GM08714 (cell line): ENCODE measurements around the gene DNAH8.

ENCODE experiments used
- H3K4me3 ChIP-seq: fragments of 200-500 bp; sonication (Bioruptor generic); 2 replicates; pipeline ENCODE4 v1.5.1; 2014; ENCODE audit warnings: mild to moderate bottlenecking, low read length, inconsistent platforms
- ZNF274 ChIP-seq: IDR thresholded peaks from 2 replicates; pipeline ENCODE4 v1.6.1; 2012; ENCODE audit warnings: mild to moderate bottlenecking, low read depth, low read length

The DNAH8 gene

DNA sequence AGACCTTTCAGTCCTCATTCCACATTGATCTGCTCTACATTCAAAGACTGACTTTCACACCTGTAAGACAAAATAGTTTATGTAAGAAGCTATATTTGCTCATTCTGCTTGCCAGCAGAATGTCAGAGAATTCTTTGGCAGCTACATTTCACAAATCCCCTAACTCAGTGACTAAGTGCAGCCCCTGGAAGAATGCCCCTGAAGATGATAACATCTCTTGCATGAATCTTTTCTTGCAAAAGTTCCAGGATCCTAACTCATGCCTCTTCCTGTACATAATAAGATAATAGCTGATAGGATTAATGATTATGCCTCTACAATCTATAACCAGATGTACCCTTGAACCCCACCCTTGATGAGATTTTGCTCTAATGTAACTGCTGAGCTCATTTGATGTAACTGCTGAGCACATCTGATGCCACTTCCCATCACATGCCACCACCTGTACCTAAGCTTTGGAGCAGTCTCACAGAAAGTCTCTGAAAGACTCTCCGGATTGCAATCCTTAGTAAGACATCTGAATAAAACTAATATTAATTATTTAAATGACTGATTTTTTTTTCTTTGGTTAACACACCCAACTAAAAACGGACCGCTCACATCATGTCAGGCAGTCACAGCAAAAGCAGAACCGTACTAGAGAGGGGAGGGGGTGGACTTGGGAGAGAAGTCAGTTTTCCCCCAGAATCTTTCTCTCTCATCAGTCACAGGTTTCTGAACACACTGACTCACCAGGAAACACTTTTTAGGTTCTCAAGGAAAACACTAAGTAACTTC, 684 bp upstream of the DNAH8 start:
- TF ChIP-seq ZNF274 = no peak
- H3K4me3 ChIP-seq = no peak overlapping the region; the same call in 1 of the 2 replicates

DNA sequence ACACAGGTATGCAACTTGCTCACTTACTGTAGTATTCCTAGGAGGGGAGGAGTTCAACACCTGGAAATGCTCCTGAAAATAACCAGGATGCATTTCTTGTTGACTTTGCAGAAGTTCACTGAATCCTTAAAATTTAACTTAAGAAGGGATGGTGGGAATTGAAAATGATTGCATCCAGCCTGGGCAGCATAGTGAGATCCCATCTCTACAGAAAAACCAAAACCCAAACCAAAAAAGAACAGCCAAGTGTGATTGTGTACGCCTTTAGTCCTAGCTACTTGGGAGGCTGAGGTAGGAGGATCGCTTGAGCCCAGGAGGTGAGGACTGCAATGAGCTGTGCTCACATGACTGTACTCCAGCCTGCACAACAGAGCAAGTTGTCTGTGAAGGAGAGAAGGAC, 1.7 kb downstream of the DNAH8 start:
- TF ChIP-seq ZNF274 = no peak
- no peak overlapping the region for H3K4me3 ChIP-seq

DNA sequence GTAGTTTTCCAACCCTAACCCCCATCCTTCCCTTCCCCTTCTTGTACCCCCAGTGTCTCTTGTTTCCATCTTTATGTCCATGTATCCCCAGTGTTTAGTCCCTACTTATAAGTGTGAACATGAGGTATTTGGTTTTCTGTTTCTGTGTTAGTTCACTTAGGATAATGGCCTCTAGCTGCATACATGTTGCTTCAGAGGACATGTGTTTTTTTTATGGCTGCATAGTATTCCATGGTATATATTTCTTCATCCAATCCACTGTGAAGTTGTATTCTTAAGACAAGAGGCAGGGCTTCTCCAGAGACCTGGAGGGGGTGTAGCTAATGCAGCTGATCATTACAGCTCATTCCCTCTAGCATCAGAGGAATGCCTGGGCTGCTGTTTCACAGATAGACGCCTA, 4.2 kb downstream of the DNAH8 start:
- no peak overlapping the region for H3K4me3 ChIP-seq
- no peak for TF ChIP-seq ZNF274

DNA sequence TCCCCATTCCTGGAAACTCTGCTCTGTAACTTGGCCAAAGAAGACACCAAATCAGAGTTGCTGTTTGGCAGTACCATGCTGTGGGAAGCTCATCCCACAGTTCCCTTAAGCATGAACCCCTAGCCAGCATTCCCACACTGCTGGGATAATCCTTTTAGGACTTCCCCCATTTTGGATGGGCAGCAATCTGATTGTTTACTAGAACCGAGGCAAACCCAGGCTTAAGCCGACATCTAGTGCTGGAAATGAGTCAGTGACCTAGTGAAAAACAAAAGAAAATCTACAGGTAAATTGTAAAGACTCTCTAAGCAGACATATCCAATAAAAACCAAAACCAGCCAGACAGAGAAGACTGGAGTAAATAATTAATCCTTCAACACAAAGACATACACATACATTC, 5.2 kb downstream of the DNAH8 start:
- TF ChIP-seq ZNF274 = no peak
- no peak overlapping the region for H3K4me3 ChIP-seq

DNA sequence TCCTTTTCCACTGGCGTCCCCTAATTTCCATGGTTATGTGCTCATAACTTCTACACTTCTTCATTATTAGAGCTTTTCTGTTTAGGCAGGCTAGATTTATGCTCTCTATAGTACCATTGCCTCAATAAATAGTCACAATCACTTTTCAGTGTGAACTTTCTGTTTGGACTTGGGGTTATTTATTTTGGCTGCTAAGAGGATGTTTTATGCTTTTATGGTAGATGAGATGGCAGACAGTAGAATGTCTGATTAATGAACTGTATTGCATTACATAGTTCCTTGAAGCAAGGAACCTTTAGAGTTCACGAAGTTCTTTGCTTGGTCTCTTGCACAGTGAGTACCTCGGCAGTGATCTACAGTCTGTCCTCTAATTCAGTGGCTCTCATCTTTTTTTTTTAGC, 6.9 kb downstream of the DNAH8 start:
- H3K4me3 ChIP-seq = no peak overlapping the region
- no peak for TF ChIP-seq ZNF274

DNA sequence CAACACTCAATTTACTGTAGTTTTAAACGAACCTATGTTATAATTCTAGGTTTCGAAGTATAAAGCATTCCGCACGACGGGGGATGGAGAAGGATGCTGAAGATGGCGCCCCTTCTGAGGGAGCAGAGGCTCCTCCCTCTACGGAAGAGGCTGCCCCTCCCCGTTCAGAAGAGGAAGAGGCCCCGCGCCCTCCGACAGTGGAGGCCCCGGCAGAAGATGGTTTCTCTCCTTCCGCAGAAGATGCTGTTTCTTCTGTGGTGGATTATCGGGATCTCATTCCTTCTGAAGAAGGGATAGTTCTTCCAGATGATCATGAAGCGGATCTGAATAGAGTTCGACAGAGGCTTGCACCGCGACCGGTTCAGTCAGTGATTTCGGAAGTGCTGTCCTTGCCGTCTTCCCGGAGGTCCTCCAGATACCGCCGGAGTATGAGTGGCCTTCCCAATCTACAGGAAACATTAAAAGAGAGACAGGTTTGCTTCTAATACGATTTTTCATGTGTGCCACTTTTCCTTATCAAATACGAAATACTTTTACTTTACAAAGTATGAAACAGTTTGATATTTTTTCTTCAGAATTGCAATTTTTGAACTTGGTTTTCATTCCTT, 7.7 kb downstream of the DNAH8 start:
- TF ChIP-seq ZNF274 = no peak

DNA sequence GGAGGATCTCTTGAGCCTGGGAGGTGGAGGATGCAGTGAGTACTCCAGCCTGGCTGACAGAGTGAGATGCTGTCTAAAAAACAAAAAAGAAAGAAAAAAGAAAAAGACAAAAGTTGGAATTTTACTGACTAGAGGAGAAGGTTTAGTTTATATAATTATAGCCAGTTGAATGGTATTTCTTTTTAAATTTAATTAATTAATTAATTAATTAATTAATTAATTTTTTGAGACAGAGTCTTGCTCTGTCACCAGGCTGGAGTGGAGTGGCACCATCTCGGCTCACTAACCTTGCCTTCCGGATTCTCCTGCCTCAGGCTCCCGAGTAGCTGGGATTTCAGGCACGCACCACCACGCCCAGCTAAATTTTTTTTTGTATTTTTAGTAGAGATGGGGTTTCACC, 8.7 kb downstream of the DNAH8 start:
- H3K4me3 ChIP-seq = no peak overlapping the region
- TF ChIP-seq ZNF274 = no peak

More for the DNA sequence above, 7.7 kb downstream of the DNAH8 start:
- H3K4me3 ChIP-seq = no peak overlapping the region

DNA sequence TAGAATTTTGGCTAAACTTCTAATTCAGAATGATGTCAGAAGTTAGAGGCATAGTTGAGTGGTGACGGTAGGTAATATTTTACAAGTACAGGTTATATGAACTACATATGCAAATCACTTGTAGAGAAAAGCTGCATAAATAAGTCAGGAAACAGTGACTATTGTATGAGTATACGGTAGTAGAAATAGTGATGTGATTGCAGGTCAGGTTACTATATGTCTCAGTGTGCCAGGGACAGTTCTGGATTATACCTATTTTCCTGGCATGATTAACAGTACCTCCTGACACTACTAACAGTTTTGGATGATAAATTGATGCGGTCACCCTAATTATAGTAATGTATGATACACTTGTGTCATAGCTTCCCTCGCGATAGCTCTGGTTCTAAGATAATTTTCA, 9.2 kb downstream of the DNAH8 start:
- no peak for TF ChIP-seq ZNF274
- no peak overlapping the region for H3K4me3 ChIP-seq

DNA sequence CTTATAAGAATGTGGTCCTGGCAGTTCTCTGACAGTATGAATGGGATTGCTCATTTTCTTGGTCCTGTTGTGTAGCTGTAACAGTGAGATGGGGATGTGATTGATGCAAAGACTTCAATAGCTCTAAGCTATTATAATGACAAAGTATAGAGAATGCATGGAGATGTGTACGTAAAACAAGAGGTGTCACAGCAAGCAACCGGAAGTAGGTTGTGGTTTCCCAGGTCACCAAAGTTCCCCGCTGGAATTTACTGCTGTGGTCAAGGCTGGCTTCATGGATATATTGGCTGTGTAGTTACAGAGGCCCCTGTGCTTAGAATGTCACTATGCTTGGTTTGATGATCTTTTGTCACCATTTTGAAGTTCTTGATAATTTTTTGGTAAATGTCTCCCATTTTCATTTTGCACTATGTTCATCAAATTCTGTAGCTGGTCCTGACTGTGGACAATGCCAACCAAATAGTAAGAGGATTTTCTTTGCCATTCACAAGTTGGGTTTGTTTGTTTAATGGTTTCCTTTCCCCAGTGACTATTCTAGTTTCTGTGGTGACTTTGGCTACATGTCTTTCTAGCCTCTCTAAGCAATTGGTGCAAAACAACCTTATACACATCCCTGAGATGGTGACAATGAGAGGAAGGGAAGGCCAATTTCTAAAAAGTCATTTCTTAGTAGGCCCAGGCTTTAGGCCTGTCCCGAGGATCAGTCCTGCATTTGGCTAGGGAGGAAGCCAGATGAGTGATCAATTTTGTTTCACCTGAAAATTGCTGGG, 10.5 kb downstream of the DNAH8 start:
- no peak overlapping the region for H3K4me3 ChIP-seq
- TF ChIP-seq ZNF274 = no peak

DNA sequence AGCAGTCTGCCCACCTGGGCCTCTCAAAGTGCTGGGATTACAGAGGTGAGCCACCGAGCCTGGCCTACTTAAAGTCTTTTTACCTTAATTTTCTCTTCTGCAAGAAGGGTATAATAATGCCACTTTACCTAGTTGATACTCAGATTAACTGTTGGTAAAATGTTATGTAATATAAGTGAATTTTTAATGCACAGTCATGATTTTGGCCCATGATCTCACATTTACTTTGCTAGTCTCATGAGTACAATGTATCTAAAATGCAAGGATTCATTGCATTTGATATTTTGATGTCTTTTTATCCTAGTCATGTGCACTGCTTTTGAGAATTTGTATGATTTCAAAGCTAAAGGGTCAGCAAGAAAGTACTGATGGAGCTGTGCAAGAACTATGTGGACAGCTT, 13.1 kb downstream of the DNAH8 start:
- no peak overlapping the region for H3K4me3 ChIP-seq
- no peak for TF ChIP-seq ZNF274

DNA sequence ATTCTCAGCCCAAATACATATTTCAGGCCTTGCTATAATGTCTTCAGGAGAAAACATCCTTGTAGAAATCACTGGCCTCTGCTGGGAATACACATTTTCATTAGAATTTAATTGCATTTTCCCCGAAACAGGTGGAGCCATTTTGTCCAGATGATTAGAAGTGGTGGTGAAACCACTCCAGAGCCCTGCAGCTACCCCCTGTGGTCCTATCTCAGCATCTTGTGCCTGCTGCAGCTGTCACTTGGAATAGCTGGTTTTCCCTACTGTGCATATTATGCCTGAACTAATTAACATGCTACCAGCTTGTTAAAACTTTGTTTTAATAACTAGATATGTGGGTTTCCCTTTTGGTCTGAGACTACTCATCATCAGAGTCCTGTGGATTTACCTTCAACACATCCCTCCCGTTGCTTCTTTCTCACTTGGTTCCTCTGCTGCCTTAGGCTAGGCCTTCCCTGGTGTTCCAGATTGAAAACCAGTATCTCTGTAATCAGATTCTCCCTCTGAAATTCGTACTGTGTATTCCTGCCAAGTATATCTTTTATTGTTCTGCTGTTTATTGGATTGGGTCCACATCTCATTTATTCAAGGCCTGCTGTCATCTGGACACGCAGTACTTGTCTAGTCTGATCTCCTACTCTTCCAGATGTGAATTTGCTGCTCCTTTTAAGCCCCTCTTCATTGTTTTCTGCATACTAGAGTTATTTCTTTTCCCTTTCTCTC, 15.2 kb downstream of the DNAH8 start:
- no peak for TF ChIP-seq ZNF274
- H3K4me3 ChIP-seq = no peak overlapping the region

DNA sequence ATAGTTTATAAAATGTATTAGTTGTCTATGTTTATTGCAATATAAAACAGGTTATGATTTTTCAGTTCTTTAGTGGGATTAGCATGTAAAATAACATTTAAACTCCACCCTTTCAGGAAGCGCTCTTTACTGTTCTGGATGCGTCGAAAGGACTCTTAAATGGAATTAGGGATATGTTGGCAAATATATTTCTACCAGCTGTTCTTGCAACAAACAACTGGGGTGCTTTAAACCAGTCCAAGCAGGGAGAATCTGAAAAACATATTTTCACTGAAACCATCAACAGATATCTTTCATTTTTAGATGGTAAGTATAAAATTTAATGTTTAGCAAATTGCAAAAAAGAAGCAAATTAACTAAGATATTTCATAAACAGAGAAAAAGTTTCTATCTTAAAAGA, 21.8 kb downstream of the DNAH8 start:
- H3K4me3 ChIP-seq = no peak overlapping the region
- TF ChIP-seq ZNF274 = no peak

DNA sequence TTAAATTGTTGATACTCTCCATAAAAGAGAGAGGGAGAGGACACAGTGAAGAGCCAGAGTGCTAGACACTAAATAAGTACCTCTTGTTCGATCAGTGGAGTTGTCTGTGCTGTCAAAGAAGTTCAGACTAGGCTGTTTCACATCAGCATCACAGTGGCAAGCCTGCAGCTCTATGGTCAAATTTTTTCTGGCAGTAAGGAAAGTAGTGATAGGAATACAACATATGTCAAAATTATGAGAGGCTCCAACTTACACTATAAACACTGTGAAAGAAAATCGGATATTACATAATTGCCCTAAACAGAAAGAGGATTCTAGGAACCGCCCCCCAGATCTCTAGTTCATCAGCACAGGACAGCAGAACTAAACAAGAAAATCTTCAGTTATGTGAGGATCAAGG, 23.1 kb downstream of the DNAH8 start:
- no peak for TF ChIP-seq ZNF274

DNA sequence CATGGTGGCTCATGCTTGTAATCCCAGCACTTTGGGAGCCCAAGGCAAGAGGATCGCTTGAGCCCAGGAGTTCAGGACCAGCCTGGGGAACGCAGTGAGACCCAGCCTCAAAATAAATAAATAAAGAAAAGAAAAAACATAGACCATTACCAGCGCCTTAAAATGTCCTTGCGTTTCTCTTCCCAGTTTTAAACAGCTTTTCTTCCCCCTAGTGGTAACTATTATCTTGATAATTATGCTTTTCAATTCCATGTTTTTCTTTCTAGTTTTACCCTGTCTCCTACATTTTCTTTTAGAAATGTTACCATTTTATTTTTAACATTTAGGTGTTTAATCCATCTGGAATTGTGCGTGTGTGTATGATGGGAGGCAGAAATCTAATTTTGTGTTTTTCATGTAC, 24.4 kb downstream of the DNAH8 start:
- TF ChIP-seq ZNF274 = no peak
- H3K4me3 ChIP-seq = no peak overlapping the region

More for the DNA sequence above, 23.1 kb downstream of the DNAH8 start:
- no peak overlapping the region for H3K4me3 ChIP-seq
